Kidney glomerular epithelial cell (primary cell): ENCODE data around the gene CACNG7.
"Not testable (repeated sequence)": the region's sequence is repeated elsewhere in the genome, so short reads cannot be mapped to it uniquely, and the experiment has no call there.

Experiments used
- DNase-seq: peaks from one replicate; lab custom pipeline; 2025; lab: John Stamatoyannopoulos, UW

Gene CACNG7

GRCh38 chr19:53908935-53909415 lies at the start of gene CACNG7:
TSS of gene CACNG7 (plus strand) at chr19:53909278. CDS start at chr19:53912832, 3,554 bp downstream.
- DNase-seq: no peak

GRCh38 chr19:53864308-53864836 lies 44.7 kb upstream of the CACNG7 start:
- DNase-seq: no peak

GRCh38 chr19:53865523-53865917 lies 43.6 kb upstream of the CACNG7 start:
- no peak for DNase-seq

GRCh38 chr19:53865918-53866864 lies 42.9 kb upstream of the CACNG7 start:
- DNase-seq: peak; percentile 26

GRCh38 chr19:53866865-53867224 lies 42.2 kb upstream of the CACNG7 start:
- no peak for DNase-seq

GRCh38 chr19:53867225-53868090 lies 41.6 kb upstream of the CACNG7 start, which contains the start of gene MYADM:
TSS of gene MYADM (plus strand) at chr19:53867883. CDS start at chr19:53873530, 5,647 bp downstream.
- peak; percentile 100 for DNase-seq

- DNase-seq: peak; percentile 20
These were observed 40.8 kb upstream of the CACNG7 start for GRCh38 chr19:53868091-53868891.

GRCh38 chr19:53868892-53869804 lies 39.9 kb upstream of the CACNG7 start:
- peak; percentile 75 for DNase-seq

- DNase-seq: not testable (repeated sequence)
These were observed 39.1 kb upstream of the CACNG7 start for GRCh38 chr19:53869805-53870484.

GRCh38 chr19:53870485-53870844 lies 38.6 kb upstream of the CACNG7 start:
- DNase-seq: no peak

GRCh38 chr19:53871454-53871853 lies 37.6 kb upstream of the CACNG7 start:
- DNase-seq: no peak

GRCh38 chr19:53872762-53873161 lies 36.3 kb upstream of the CACNG7 start:
- no peak for DNase-seq

- DNase-seq: no peak
These were observed 35.1 kb upstream of the CACNG7 start for GRCh38 chr19:53873773-53874605.

GRCh38 chr19:53874606-53874990 lies 34.5 kb upstream of the CACNG7 start:
- DNase-seq: no peak

GRCh38 chr19:53875602-53876325 lies 33.3 kb upstream of the CACNG7 start:
- DNase-seq: no peak

- no peak for DNase-seq
These were observed 32.3 kb upstream of the CACNG7 start for GRCh38 chr19:53876651-53877224.

GRCh38 chr19:53877361-53877766 lies 31.7 kb upstream of the CACNG7 start:
- DNase-seq: peak; percentile 70

GRCh38 chr19:53878776-53879139 lies 30.3 kb upstream of the CACNG7 start:
- DNase-seq: no peak
